GM11168 (cell line): Measurements from ENCODE around the gene PROP1.

Experiments
- in situ Hi-C: fragments of 300-500 bp; cut with MboI; formaldehyde crosslinking; loops from one replicate; pipeline ENCODE4 v1.12.0; 2022; ENCODE audit warnings: low sequenced_read_pairs; ENCODE audit not compliant: unreplicated experiment

PROP1 gene

DNA sequence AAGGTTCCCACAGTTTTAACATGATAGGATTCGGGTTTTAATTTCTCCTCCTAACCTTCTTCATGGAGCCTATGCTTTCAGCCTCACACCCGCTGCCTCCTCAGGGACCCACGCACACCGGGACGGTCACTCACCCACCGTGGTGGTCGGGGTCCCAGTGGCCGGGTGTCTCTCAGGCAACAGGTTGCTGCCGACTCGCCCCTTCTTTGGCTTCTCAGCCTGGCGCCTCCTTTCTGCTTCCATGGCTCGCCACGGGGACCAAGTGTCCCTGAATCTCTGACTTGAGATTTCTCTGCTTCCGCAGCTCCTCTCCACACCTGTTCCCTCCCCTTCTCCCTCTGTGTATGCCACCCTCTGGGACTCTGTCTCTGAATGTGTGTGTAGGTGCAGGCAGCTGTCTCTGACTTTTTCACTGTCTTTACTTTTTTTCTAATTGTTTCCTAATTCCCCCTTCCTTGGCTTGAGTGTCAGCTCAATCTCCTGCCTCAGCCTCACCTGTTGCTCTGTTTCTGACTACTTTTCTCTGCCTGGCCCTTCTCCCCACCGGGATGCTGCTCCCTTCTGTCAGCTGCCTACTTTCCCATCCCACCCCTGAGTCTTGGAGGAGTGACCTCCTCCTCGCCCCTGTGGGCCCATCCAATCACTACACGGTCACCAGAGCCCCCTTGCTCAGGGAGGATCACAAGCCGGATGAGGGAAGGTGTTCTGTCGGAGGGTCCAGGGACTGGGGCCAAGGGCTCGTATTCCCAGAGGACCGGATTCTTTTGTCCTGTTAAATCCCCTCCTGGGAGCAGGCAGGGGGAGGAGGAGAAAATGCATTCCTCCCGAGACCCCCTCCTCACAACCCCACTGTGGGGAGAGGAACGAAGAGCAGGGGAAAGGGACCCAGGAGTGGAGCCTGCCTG lies at the start of gene PROP1:
Gene PROP1, minus strand, starts transcription at position 552 of the 905 bp plus-strand sequence. Its CDS starts 309 bp downstream, at position 243.
- in situ Hi-C loops, result no loop called here

- in situ Hi-C loops, result loop anchor here (25.0 kb wide), 1 partner anchor 1957 kb away; no protein-coding TSS in a partner anchor
Observed at GRCh38 chr5:178019379-178020030, 23.5 kb upstream of the PROP1 start.

DNA sequence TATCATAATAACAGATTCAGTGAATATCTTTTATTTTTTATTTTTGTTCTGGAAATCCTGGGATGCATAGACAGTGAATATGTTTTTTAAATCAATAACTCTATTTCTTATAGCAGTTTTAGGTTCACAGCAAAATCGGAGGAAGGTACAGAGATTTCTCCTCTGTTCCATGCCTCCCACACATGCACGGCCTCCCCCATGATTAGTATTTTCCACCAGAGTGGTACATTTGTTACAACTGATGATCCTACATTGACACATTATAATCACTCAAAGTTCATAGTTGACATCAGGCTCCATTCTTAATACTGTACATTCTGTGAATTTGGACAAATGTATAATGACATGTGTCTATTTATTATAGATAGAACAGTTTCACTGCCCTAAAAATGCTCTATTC lies 16.7 kb upstream of the PROP1 start:
- in situ Hi-C loops, result loop anchor here (25.0 kb wide), 1 partner anchor 1950 kb away; no protein-coding TSS in a partner anchor

- in situ Hi-C loops, result loop anchor here (25.0 kb wide), 1 partner anchor 1950 kb away; no protein-coding TSS in a partner anchor
Observed at GRCh38 chr5:178011816-178012554, 15.9 kb upstream of the PROP1 start.

DNA sequence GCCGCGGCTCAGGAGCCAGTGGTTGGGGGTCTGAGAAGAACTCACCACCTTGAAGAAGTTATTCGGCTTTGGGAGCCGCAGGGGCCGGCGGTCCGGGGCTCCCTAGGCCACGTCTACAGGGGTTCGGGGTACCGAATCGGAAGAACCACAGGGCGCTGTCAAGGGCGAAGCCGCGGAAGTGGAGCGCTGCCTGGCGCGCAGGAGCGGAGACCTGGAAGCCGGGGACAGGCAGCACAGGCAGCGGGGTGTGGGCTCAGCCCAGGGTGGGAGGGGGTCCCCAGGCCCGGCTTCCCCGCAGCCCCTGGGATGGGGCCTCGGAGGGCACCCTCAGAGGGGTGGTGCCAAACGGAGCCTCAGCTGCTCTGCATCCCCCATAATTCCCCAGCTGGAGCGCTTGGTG lies 11.2 kb upstream of the PROP1 start:
- in situ Hi-C loops, result loop anchor here (25.0 kb wide), 1 partner anchor 1945 kb away; no protein-coding TSS in a partner anchor

GRCh38 chr5:178006536-178007231 lies 10.6 kb upstream of the PROP1 start:
- in situ Hi-C loops, result loop anchor here (25.0 kb wide), 1 partner anchor 1944 kb away; no protein-coding TSS in a partner anchor

DNA sequence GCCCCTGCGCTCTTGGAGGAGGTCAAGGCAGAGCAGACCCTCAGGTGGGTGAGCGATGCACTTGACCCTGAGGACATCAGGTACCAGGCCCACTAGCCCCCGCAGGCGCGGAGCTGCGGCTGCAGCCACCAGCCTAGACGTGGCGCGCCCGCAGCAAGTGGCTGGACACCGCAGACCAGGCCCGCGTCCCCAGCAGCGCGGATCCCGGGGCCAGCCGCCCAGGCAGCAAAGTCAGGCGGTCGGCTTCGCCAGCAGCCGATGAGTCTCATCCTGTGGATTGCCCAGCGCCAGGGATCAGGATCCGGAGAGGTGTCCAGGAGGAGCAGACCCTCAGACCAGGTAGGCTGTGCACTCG lies 10.1 kb upstream of the PROP1 start:
- in situ Hi-C loops, result loop anchor here (25.0 kb wide), 1 partner anchor 1944 kb away; no protein-coding TSS in a partner anchor

DNA sequence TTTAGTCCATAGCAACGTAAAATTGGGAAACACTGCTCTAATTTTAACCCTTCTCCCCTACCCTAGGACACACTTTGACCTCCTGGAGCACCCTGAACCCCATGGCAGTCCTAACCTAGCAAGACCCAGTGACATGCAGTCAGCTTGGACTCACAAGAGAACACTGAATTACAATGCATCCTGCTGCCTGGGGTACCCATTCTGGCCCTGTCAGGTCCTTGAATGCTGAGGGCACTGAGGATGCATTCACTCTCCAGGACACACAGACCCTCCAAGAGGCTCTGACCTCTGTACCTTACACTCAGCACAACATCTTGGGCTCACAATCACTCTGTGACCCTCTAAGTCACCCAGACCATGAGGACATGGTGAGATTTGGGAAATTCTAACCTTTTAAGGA lies 1.8 kb upstream of the PROP1 start:
- in situ Hi-C loops, result no loop called here

DNA sequence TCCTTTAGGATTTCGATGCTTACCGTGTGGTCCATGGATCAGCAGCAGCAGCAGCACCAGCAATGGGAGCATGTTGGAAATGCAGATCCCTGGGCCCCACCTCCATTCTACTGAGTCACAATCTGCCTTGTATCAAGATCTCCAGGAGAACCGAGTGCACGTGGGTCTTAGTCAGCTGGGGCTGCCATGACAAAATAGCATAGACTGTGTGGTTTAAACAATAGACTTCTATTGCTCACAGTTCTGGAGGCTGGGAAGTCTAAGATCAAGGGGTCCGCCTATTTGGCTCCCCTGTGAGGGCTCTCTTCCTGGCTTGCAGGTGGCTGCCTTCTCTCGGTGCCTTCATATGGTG lies 1.3 kb upstream of the PROP1 start:
- in situ Hi-C loops, result no loop called here

- in situ Hi-C loops, result no loop called here
Observed at GRCh38 chr5:177996660-177997318, 747 bp upstream of the PROP1 start.

- in situ Hi-C loops, result no loop called here
Observed at GRCh38 chr5:177994561-177995190, 1.4 kb downstream of the PROP1 start.

DNA sequence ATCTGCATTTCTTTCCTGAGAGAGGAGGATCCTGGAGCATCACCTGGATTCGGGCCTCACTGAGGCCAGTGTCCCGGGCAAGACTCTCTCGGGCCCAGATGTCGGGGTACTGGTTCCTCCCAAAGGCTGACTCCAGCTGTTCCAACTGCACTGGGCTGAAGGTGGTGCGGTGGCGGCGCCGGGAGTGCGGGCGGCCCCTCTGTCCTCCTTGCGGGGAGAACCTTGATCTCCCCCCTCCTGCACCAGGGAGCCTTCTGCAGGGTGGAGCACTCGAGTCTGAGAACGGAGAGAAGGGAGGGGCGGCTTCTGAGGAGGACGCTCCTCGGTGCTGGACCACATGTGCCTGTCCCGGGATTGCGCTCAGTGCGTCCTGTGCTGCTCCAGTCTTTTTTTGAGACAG lies 2.0 kb downstream of the PROP1 start:
- in situ Hi-C loops, result no loop called here

GRCh38 chr5:177992466-177992865 lies 3.6 kb downstream of the PROP1 start:
- in situ Hi-C loops, result no loop called here

DNA sequence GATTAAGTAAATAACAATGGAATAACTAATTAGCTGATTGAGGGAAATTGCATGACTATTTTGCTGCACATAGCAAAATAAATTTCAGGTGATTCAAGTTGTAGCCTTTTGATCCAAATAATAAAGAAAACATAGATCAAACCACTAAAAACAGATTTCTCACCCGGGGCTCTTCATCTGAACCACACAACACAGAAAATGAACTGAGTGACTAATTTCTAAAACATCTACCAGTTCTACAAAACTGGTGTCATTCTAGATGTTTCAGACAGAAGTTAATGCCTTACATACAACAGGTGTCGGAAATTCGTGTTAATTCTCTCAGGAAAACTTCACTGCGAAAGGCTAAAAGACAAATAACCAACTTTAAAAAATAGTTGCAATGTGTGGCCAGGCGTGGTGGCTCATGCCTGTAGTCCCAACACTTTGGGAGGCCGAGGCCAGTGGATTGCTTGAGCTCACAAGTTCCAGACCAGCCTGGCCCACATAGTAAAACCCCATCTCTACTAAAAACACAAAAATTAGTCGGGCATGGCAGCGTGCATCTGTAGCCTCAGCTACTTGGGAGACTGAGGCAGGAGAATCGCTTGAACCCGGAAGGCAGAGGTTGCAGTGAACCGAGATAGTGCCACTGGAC lies 6.9 kb downstream of the PROP1 start:
- in situ Hi-C loops, result no loop called here

DNA sequence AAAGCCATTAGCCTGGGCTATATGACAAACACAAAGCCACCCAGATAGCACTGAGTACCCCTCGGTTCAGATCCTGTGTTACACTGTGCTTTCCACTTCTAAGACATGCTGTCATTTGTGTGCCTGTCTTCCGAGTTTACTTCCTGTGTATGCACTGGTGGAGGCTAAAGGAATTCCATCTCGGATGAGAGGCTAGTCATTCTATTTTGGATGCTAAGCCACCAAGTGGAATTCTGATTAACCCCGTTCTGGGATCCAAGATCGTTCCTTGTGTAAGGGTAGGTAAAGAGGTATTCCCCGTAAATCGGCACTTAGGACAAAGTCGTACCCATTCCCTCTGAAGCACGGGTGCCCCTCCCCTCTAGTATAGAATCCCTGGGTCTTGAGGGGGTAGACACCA lies 8.7 kb downstream of the PROP1 start:
- in situ Hi-C loops, result no loop called here

DNA sequence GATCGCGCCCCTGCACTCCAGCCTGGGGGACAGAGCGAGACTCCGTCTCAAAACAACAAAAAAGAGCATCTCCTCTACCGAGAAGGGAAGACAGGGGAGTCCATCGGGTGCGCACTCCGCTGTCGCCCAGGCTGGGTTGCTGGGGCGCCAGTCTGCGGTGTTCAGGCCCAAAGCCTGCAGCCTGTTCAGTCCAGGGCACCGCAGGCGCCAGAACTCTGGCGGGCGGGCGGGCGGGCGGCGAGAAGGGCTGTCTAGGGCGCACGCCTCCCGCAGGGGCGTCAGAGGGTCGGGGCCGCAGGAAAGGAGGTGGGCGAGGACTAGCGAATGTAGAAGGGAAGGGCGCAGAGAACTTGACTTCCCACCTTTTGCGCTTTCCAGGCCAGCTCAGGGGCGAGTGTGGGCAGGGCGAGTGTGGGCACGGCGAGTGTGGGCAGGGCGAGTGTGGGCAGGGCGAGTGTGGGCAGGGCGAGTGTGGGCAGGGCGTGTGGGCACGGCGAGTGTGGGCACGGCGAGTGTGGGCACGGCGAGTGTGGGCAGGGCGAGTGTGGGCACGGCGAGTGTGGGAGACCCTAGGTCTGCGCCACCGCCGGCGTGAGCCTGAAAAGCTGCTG lies 10.5 kb downstream of the PROP1 start:
- in situ Hi-C loops, result no loop called here

GRCh38 chr5:177984584-177985206 lies 11.3 kb downstream of the PROP1 start:
- in situ Hi-C loops, result no loop called here
